Amniotic stem cell (primary cell): ENCODE data around the gene MGAT1.

Source experiments
- DNase-seq: peaks from one replicate; lab custom pipeline; 2025; lab: John Stamatoyannopoulos, UW

Gene MGAT1

GRCh38 chr5:180823940-180824629 lies 21.5 kb upstream of the MGAT1 start:
- no peak for DNase-seq

GRCh38 chr5:180823346-180823745 lies 20.7 kb upstream of the MGAT1 start:
- DNase-seq, result no peak

GRCh38 chr5:180821538-180821937 lies 18.9 kb upstream of the MGAT1 start:
- DNase-seq, result no peak

GRCh38 chr5:180820788-180821321 lies 18.2 kb upstream of the MGAT1 start:
- DNase-seq, result no peak

- DNase-seq, result no peak
Measured at GRCh38 chr5:180818677-180819341, 16.2 kb upstream of the MGAT1 start.

DNA sequence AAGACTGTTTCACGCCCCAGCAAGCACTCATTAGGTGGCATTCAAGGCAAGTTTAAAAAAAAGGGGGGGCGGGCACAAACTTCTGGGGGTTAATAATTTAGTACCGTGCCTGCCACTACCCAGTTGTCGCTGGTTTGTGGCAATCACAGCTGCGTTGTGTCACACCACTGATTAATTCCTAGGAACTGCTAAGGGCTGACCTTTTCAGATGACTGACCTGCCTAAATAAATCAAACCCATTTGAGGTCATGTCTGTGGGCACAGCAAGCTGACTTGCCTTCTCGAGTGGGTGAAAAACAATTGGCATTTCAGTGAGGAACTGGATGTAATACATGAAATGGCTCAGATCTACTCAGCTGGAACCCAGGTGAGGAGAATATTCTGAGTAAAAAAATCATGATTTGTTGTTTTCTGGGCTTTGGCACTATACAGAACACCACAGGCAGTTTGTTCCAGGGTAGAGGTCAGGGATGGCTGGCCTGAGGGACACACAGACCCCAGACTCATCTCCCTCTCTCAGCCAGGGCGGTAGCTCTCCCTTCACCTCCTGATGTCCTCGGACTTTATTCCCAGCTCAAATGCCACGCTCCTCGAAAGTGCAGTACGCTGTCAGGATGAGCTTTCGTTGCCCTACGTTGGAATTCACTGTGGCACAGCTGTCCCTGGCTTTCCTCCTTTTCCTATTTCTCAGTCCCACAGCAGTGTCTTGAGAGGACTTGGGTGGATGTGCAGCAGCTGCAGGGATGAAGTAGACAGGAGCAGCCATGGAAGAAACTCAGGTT lies 15.5 kb upstream of the MGAT1 start:
- no peak for DNase-seq

- no peak for DNase-seq
Measured at GRCh38 chr5:180816608-180817534, 14.3 kb upstream of the MGAT1 start.

GRCh38 chr5:180815293-180815917 lies 12.8 kb upstream of the MGAT1 start:
- DNase-seq, result no peak

GRCh38 chr5:180813420-180813819 lies 10.8 kb upstream of the MGAT1 start:
- no peak for DNase-seq

GRCh38 chr5:180811623-180812124 lies 9.1 kb upstream of the MGAT1 start:
- no peak for DNase-seq

DNA sequence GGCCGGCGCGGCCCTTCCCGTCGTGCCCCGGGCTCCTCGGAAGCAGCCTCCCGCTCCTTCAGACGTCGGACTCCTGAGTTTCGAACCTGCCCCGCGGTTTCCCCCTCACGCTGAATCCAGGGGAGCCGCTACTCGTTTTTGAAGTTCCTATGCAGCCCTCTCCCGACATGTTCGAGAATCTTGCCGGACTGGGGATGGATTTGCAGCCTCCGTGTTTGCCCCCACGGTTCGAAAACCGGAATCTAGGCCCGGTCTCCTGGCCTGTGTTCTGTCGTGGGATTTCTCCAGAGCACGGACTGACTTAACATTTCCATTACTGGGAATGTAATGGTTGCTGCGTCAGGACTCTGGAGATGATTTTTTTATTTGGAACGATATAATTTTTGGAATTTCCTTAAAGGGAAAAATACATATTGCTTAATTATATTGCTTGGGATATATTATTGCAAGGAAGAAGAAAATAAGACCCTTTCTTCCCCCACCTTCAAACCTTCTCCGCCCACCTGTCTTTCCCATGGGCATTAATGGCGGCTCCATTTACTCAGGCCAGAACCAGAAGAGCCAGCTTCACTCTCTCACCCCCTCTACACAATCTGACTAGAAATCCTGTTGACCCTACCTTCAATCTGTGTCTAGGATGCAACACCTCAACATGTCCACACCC lies 8.5 kb upstream of the MGAT1 start:
- DNase-seq, result no peak

GRCh38 chr5:180810210-180810958 lies 7.8 kb upstream of the MGAT1 start:
- DNase-seq, result peak; percentile 78

DNA sequence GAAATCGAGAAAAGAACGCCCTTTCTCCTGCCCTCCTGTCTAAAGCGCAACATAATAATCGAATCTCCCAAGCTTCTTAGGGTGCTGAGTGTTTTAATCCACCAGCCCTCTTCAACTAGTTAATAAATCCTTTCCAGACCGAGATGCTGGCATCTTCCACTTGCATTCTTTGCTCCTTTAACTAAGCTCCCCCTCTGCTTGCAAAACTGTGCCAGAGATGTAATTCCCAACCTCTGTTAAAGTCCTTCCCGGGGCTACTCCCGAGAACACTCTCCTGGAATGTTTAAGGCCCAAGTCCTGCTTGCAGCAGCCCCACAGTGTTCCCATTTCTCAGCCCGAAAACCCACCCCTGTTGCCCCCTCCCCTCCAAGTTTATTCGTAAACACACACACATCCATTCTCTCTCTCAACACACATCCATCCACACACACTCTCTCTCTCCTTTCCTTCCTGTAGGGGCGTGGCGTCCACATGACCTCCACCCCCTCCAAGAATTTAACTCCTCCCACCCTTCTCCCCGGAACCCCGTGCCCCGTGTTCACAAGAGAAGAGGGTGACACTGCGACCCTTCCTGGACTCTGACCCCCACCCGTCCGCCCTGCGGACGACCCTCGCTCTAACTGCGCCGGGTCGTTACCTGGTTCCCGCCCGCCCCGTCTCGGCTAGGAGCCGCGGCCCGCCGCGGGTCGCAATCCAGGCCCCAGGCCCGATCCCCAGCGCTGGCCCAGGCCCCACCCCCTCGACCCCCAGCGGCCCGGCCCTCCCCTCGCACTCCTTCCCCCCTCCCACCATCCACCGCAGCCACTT lies 7.0 kb upstream of the MGAT1 start:
- peak; percentile 77 for DNase-seq

GRCh38 chr5:180808461-180809000 lies 5.9 kb upstream of the MGAT1 start:
- DNase-seq, result no peak

- DNase-seq, result no peak
Measured at GRCh38 chr5:180807654-180808414, 5.2 kb upstream of the MGAT1 start.

GRCh38 chr5:180807046-180807445 lies 4.4 kb upstream of the MGAT1 start:
- DNase-seq, result no peak

- no peak for DNase-seq
Measured at GRCh38 chr5:180806351-180807011, 3.9 kb upstream of the MGAT1 start.
